GM18499 (cell line): ENCODE measurements around the gene GRK5.
"Not testable (repeated sequence)": the region's sequence is repeated elsewhere in the genome, so short reads cannot be mapped to it uniquely, and the experiment has no call there.

Source experiments
- ATAC-seq: cut with Tn5 transposase; IDR thresholded peaks from one replicate; pipeline ENCODE4 v1.9.1; 2021; ENCODE audit warnings: moderate number of reproducible peaks; ENCODE audit not compliant: insufficient read depth, unreplicated experiment

The GRK5 gene

DNA sequence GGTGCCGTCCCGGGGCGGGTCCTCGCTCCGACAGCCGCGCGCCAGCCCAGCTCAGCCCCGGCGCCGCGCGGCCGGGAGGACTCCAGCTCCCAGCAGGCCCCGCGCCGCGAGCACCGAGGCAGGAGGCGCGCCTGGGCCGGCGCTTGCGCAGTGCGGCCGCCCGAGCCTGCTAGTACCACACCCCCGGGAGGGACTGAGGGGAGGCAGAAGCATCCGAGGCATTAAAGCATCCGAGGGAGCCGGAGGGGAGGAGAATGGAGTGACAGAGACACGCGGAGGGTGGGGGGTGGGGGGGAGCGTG, at the start of gene GRK5:
GRK5 (plus strand) TSS at position 206 of the 301 bp plus-strand sequence. CDS start 347 bp downstream, outside the sequence.
- peak; percentile 45 for ATAC-seq

DNA sequence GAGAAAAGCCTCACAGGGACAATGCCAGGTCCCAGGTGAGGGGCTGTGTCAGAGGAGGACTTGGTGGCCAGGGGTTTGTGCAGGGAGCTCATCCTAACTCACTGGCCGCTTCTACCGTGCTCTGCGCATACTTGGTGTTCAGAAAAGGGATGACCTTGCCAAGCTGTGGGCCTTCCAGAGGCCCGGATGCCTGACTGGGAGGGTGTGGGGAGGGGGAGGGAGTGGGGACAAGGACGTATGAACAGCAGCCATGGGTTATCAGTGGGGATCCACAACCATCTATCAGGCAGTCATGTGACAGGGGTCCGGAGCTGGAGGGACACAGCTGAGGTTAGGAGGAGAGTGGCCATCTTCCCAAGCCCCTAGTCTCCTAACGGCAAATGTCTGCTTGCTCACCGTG, 48.0 kb upstream of the GRK5 start:
- ATAC-seq: no peak

DNA sequence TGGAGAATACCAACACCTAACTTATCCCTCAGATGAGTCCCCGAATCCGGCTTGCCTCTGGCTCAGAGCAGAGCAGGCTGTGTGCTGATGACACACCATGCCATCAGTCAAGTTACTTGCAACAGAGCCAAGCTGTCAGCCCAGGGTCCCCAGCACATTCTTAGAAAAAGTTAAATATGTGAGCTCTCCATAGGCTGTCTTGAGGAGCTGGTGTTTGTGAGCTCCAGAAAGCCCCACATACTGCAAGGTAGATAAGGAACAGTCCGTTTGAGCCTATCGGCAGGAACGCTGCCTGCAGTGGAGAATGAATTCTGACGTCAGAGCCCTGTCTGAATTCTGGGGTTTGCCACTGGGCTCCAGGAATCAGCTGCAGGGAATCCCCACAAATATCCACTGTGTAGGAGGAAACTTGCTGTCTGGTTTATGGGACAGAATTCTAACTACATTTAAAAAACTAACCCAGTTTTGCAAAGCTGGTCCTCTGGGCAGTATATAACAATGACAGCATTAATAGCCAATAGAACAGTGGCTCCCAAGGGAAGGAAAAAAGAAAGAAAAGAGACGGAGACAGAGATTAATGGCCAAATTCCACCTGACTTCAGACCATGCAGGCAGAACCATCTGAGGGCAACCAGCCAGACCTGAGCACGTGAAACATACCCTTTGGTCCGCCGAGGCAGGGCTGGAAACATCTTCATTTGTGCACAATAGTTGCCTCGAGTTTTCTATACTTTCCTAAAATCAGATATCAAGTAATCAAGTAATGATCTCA, 45.5 kb upstream of the GRK5 start:
- no peak for ATAC-seq

DNA sequence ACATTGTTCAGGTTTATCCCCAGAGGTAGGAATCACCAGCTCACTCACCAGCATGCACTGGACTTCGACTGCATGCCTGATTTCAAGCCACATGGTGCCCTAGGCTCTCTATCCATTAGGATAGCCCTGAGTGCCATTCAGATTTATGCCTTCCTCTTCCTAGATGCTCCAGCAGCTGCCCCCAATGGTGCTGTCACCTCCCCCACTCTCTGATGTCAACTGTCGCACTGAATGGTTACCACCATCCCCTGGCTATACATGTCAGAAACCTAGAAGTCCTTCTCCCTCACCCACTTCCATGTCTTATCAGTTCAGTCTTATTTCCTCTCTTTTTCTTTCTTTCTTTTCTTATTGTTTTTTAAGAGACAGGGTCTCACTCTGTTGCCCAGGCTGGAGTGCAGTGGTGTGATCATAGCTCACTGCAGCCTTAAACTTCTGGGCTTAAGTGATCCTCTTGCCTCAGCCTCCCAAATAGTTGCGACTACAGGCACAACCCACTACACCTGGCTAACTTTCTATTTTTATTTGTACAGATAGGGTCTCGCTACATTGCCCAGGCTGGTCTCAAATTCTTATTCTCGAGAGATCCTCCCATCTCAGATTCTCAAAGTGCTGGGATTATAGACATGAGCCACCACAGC, 44.8 kb upstream of the GRK5 start:
- ATAC-seq: no peak

DNA sequence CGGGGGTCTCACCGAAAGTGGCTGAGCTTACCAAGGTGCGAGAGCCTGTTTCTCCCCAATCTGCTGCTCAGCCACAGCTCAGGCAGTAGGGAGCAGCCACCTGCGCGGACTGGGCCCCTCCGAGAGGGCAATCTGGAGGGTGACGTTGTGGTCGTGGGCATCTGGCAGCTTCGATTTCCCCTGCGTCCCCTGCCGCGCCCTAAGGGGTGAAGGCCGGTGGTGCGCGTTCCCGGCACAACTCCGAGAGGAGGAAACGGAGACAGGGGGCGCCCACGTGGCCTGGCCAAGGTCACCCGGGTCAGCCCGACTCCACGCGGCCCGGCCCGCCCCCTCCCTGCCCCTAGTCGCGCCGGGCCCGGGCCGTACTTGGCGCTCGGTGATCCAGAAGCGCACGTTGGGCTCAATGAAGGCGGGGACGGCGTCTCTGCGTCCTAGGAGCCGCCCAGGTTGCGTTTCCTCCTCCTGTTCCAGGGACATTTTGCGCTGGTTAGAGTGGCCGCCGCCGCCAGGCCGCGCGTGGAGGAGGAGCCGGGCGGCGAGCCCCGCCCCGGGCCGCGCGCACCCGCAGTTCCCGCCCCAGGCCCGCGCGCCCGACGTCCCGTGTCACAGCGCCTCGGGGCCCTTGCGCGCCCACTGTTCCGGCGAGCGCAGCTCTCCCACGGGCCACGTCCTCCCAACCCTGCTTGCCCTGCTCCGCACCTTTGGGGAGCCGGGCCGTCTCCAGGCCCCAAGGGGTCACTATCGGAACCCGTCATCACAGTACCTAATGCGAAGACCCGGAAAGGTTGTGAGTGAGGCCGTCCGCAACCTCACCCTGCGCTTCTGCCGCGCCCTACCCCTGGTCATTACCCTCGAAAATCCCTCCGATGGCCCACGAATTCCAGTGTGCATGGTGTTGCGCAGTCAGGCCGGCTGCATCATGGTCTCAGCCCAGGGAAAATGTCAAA, 41.9 kb upstream of the GRK5 start, which contains the start of gene SFXN4:
SFXN4 (minus strand) TSS at position 544 of the 947 bp plus-strand sequence; CDS start at position 477, 67 bp downstream.
- peak; percentile 46 for ATAC-seq

DNA sequence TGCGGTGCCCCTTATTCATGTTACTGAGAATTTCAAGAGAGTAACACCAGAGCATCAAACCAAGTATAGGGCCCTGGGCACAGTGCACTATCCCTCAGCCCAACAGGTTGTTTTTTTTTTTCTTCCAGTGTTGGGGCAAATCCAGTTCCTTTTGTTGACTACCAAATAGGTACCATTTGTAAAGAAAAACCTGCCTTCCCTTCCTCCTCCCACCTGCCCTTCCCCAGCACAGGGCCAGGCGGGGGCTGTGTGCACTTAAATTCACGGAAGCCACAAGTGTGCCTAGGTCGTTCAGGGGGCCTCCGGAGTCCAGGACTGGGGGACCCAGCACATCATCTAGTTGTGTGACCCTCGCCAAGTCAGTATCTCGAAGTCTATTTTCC, 41.3 kb upstream of the GRK5 start:
- ATAC-seq: no peak

DNA sequence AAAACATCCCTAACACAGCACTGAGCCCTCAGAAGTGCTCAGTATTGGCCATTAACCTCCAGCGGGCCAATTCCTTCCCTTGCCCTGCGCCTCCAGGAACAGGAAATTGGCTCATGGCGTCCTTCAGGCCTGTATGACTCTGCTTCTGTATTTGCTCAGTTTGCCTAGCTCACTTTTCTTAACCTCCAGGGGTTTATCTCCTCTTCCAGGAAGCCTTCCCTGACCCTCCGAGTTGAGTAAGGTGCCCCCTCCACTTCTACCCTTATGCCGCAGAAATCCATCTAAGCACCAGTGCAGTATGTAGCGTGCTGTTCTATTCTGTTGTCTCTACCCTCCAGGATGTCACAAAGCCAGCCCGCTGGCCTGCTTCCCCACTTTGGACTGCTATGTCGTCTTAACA, 40.8 kb upstream of the GRK5 start:
- no peak for ATAC-seq

DNA sequence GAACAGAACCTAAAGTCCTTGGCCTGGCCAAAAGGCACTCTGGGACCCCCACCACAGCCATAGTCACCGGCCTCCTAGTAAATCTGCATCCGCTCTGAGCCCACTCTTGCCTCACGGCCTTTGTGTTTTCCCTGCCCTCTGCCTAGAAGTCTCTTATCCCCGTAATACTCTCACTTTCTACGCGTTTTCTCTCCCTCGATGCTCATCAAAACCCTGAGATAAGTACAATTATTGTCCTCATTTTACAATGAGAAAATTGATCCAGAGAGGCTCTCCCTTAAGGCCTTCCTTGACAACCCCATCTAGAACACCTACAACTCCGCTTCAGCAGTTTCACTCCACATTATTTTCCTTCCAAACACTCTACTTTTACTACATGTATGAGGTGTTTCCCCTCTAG, 40.3 kb upstream of the GRK5 start:
- no peak for ATAC-seq

DNA sequence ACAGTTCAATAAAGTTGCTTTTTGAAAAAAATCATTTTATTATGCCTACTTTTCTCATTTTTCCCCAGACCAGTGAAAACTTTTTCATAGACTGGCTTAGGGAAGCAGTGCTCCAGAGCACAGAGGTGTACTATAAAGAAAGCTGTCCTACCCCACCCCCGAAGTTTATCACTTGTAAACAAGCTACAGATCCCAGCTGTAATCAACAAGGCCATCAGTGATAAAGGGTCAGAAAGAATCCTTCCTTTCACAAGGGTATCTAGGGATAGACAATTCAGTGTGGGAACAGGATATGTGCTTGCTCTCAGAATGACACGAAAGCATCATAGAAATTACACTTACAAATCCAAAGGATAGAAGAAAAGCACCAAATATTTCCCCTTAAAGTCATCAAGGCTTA, 33.3 kb upstream of the GRK5 start:
- ATAC-seq: no peak

DNA sequence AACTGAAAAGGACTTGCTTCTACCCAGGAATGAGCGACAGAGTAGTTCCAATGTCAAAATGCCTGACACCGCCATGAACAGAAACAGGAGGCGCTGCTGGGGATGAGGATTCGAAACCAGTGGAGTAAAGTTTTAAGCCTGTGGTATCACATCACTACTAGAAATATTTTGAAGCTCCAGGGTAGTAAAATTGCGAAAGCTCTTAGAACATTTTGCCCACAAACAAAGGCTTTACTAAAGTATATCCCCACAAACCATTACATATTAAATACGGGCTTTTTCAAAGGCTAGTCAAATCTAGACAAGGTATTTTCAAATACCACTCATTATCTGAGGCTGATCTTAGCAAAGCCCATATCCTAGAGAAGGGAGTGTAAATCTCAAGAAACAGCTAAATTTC, 31.2 kb upstream of the GRK5 start:
- no peak for ATAC-seq

DNA sequence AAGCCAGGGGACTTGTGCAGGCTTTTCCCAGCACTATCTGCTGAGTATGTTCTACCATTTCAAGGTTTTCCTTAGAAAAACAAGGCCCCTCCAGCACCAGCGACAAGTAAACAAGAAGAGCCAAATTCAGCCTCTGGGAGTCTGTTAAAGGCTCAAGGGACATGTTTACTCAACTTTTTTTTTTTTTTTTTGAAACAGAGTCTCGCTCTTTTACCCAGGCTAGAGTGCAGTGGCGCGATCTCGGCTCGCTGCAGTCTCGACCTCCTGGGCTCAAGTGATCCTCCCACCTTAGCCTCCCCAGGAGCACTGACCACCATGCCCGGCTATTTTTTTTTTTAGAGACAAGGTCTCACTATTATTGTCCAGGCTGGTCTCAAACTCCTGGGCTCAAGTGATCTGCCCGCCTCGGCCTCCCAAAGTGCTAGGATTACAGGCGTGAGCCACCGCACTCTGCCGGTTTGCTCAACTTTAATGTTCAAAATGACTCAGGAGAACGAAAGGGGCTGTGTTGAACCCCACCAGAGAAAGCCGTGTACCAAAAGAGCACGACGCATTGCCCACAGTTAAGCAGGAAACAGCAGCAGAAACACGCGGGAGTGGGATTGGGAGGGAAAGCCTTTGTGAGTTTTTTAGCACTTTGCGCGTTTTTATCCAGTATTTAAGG, 29.5 kb upstream of the GRK5 start:
- ATAC-seq: no peak

DNA sequence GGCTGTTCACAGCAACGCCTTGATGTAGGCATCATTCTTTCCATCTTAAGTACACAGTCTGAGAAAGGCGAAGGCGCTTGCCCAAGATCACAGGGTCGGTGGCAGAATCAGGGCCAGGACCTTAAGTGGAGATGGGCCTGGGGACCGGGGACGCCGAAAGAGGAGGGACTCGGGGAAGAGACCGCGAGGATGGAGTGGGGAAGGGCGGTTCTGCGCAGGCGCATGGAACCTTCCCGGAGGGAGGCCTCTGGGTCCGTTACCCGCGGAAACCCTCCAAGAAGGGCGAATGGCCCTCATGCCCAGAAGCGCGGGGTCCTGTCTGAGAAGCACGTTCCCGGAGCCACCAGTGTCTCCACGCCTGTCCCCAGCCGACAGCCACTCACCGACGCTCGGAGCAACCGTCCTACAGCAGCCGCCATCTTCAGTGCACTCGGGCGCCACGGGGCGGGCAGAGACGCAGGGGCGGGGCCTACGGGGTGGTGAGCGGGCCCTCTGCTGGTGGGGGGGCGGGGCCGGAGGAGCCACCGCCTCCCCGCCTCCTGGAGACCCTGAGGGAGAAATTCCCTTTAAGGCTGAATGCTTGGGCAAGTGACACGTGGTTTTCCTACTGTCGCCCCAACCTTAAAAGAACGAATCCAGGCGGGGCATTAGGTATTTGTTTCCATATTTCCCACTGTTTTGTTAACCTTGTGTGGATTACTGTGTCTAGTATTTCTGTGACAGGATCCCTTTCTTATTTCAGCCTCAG, 28.8 kb upstream of the GRK5 start, which contains the start of gene PRDX3:
PRDX3 (minus strand) TSS at position 441 of the 748 bp plus-strand sequence; CDS start at position 419, 22 bp downstream.
- ATAC-seq: peak; percentile 58

DNA sequence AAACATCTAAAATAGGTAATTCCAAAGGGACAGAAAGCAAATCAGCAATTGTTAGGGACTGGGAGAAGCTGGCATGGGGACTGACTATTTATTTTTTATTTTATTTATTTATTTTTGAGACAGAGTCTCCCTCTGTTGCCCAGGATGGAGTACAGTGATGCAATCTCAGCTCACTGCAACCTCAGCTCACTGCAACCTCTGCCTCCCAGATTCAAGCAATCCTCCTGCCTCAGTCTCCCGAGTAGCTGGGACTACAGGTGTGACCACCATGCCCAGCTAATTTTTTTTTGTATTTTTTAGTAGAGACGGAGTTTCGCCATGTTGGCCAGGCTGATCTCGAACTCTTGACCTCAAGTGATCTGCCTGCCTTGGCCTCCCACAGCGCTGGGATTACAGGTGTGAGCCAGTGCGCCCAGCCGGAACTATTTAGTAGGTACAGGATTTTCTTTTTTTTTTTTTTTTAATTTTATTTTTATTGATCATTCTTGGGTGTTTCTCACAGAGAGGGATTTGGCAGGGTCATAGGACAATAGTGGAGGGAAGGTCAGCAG, 26.4 kb upstream of the GRK5 start:
- ATAC-seq: not testable (repeated sequence)

DNA sequence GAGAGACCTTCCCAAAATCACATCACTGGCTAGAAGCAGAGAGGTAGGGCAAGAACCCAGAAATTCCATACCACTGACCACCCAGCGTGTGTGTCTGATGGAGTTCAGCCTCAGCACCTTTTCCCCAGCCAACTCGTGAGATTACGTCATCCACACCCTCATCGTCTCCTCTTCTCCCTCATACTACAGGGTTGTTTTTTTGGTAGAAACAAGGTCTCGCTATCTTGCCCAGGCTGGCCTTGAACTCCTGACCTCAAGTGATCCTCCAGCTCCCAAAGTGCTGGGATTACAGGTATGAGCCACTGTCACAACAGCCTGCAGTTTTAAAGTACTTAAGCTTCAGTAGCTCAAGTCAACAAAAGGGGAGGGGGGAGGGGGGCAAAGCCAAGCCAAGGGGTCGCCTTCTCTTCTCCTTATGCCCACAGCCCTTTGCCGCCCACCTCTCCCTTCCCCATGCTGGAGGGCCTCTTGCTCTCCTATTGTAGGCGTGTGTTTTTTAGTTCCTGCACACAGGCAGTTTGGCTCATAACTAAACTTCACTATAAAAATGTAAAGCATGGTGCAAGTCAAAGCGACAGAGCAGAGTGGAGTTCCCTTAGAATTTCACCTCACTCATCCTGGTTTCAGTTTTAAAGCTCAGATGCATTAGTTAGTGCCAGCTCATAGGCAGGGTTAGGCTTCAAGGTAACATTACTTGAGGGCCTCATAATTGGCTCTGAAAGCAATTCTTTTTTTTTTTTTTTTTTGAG, 23.5 kb upstream of the GRK5 start:
- no peak for ATAC-seq

DNA sequence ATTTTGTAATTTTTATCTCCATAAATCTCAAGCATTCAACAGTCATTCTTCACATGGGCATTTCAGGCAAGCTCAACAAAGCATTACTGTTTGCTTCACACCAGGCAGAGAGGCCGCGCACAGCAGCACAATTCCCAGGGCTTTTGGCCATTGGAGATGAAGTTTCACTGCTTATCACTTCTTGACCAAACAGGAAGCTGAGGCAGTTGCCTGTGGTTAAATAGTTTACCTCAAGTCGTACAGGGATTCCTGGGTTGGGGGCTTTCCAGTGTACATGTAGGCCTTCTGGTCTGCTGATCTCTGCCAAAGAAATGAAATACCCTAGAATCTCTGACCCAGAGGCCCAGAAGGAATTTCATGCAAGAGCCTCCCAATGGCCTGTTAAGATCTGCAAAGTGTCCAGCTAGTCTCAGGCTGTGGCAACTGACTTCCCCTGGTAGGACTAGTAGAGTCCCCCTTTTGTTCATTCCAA, 17.5 kb upstream of the GRK5 start:
- ATAC-seq: no peak

DNA sequence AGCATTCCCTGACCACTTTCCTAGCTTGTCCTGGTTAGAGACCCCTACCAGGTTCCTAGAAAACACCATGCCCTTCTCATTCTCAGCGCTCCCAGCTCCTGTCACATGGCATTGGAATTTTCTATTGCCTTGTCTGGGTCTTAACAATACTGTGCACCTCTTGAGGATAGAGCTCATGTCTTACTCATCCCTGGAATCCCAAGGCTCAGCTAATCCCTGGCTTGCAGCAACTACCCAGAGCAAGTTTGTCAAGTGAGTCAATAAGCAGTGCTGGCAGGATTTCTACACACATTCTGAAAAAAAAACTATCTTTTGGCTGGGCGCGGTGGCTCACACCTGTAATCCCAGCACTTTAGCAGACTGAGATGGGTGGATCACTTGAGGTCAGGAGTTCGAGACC, 17.0 kb upstream of the GRK5 start:
- ATAC-seq: no peak

DNA sequence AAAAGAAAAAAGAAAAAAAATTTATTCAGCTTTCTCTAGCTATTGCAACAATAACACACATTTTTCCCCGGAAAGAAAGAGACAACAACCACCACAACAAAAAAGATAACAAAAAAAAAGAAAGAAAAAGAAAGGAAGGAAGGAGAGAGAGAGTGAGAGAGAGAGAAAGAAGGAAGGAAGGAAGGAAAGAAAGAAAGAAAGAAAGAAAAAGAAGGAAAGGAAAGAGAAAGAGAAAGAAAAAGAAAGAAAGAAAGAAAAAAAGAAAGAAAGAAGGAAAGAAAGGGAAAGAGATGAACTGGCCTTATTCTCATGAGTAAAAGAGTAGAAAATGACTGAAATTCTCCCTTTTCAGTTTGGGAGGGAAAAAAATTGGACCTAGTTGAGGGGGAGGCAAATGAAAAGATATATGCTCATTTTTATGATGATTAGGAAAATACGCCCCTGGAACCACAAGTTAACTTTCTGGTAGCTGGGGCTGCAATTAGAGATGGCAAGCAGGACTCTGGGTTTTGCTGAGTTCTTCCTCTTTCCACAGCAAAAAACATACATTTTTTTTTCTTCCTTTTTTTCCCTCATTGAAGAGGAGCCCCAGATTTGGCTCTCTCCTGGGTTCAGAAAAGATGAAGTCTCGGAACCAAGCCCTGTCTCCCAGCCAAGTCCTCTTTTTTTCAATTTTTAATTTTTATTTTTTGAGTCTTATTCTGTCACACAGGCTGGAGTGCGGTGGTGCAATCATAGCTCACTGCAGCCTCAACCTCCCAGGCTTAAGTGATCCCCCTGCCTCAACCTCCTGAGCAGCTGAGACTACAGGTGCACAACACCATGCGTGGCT, 16.2 kb upstream of the GRK5 start:
- no peak for ATAC-seq

DNA sequence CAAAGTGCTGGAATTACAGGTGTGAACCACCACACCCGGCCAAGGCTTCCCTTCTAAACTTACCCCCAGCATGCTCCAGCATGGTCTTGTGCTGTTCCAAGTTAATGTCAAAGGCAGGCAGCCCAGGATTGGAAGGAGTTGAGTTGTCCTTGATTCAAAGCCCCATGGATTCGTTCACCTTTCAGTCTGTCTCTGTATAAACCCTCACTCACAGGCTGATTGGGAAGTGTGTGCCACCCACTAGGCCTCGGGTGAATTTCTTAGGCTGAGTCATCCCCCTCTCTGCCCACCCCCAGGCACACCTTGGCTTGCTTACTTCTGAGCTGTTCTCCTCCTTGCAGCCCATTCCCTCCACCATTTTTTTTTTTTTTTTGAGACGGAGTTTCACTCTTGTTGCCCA, 15.5 kb upstream of the GRK5 start:
- no peak for ATAC-seq
